ENCODE measurements around the gene KIRREL3. TPM values are rescaled to one million over a fixed set of nuclear protein-coding genes. Genes with fewer than 3 reads are reported as not detected.

Gene KIRREL3
- total and polyA plus RNA-seq, 7 experiments from 2014 or later = not detected

- Mint-ChIP-seq H3K4me3 (no peak overlapping the region), H3K36me3 (no peaks in the 10 kb centered on the region), H3K4me1 (peaks cover 0 to 5% (median 0%) of the 10 kb centered on the region in 7 donors), H3K27ac (no peak overlapping the region), H3K9me3 (no peaks in the 10 kb centered on the region), H3K27me3 (peaks cover 0 to 15% (median 3%) of the 10 kb centered on the region in 5 donors)
- H3K27ac ChIP-seq (ENCODE audit: low read depth, low read length) = no peak overlapping the region
- no peaks in the 10 kb centered on the region for H3K9me3 ChIP-seq (ENCODE audit: control insufficient read depth in 2 of 3, low read length in 3 of 3)
- no peak for DNase-seq
- intact Hi-C loops (cut with micrococcal nuclease) = no loop called here
- ChIA-PET CTCF (interaction anchor here (1.1 kb wide), 1 partner anchor 42 kb away, joined by 5 read pairs; no protein-coding TSS in a partner anchor), POLR2A (no interaction called here)
- no peak overlapping the region for H3K4me3 ChIP-seq (ENCODE audit: low read length)
- no peaks in the 10 kb centered on the region for H3K36me3 ChIP-seq (ENCODE audit: control insufficient read depth in 2 of 3, insufficient read depth in 3 of 3, low read length in 3 of 3)
- H3K4me1 ChIP-seq (ENCODE audit: control insufficient read depth in 2 of 2, insufficient read depth in 2 of 2, low read length in 2 of 2) = peaks cover 6% of the 10 kb centered on the region in 2 donors
- ATAC-seq = no peak
- no peaks in the 10 kb centered on the region for H3K27me3 ChIP-seq (ENCODE audit: control insufficient read depth in 2 of 2, insufficient read depth in 2 of 2, low read length in 2 of 2)
Observed at GRCh38 chr11:126438691-126439090, 561.9 kb downstream of the KIRREL3 start.

GRCh38 chr11:126438272-126438671 is 562.3 kb downstream of the KIRREL3 start:
- Histone ChIP-seq H3K9me3 (ENCODE audit: control insufficient read depth in 2 of 3, low read length in 3 of 3) (no peaks in the 10 kb centered on the region), H3K4me3 (ENCODE audit: low read length) (no peak overlapping the region), H3K27me3 (ENCODE audit: control insufficient read depth in 2 of 2, insufficient read depth in 2 of 2, low read length in 2 of 2) (no peaks in the 10 kb centered on the region), H3K36me3 (ENCODE audit: control insufficient read depth in 2 of 3, insufficient read depth in 3 of 3, low read length in 3 of 3) (no peaks in the 10 kb centered on the region), H3K4me1 (ENCODE audit: control insufficient read depth in 2 of 2, insufficient read depth in 2 of 2, low read length in 2 of 2) (peaks cover 6% of the 10 kb centered on the region in 2 donors), H3K27ac (ENCODE audit: low read depth, low read length) (no peak overlapping the region)
- intact Hi-C loops (cut with micrococcal nuclease) = no loop called here
- Mint-ChIP-seq H3K27me3 (peaks cover 0 to 11% (median 3%) of the 10 kb centered on the region in 5 donors), H3K4me3 (no peak overlapping the region), H3K4me1 (peaks cover 0 to 5% (median 0%) of the 10 kb centered on the region in 7 donors), H3K27ac (no peak overlapping the region), H3K9me3 (no peaks in the 10 kb centered on the region), H3K36me3 (no peaks in the 10 kb centered on the region)
- ATAC-seq (no peak), DNase-seq (no peak)
- ChIA-PET CTCF (no interaction called here), POLR2A (no interaction called here)

GRCh38 chr11:126437731-126438130 is 562.8 kb downstream of the KIRREL3 start:
- Mint-ChIP-seq H3K27ac (no peak overlapping the region), H3K4me1 (peaks cover 0 to 5% (median 0%) of the 10 kb centered on the region in 7 donors), H3K36me3 (no peaks in the 10 kb centered on the region), H3K27me3 (peaks cover 0 to 7% (median 3%) of the 10 kb centered on the region in 5 donors), H3K9me3 (no peaks in the 10 kb centered on the region), H3K4me3 (no peak overlapping the region)
- ATAC-seq = no peak
- Histone ChIP-seq H3K4me3 (ENCODE audit: low read length) (no peak overlapping the region), H3K36me3 (ENCODE audit: control insufficient read depth in 2 of 3, insufficient read depth in 3 of 3, low read length in 3 of 3) (no peaks in the 10 kb centered on the region), H3K9me3 (ENCODE audit: control insufficient read depth in 2 of 3, low read length in 3 of 3) (no peaks in the 10 kb centered on the region), H3K27ac (ENCODE audit: low read depth, low read length) (no peak overlapping the region), H3K4me1 (ENCODE audit: control insufficient read depth in 2 of 2, insufficient read depth in 2 of 2, low read length in 2 of 2) (peaks cover 6% of the 10 kb centered on the region in 2 donors), H3K27me3 (ENCODE audit: control insufficient read depth in 2 of 2, insufficient read depth in 2 of 2, low read length in 2 of 2) (no peaks in the 10 kb centered on the region)
- ChIA-PET CTCF (no interaction called here), POLR2A (no interaction called here)
- intact Hi-C loops (cut with micrococcal nuclease) = no loop called here
- DNase-seq = no peak

- Mint-ChIP-seq H3K9me3 (no peaks in the 10 kb centered on the region), H3K36me3 (no peaks in the 10 kb centered on the region), H3K27ac (no peak overlapping the region), H3K4me3 (no peak overlapping the region), H3K4me1 (peaks cover 0 to 5% (median 0%) of the 10 kb centered on the region in 7 donors), H3K27me3 (peaks cover 0 to 5% (median 3%) of the 10 kb centered on the region in 5 donors)
- ATAC-seq = no peak
- no peak for DNase-seq
- Histone ChIP-seq H3K4me3 (ENCODE audit: low read length) (no peak overlapping the region), H3K36me3 (ENCODE audit: control insufficient read depth in 2 of 3, insufficient read depth in 3 of 3, low read length in 3 of 3) (no peaks in the 10 kb centered on the region), H3K9me3 (ENCODE audit: control insufficient read depth in 2 of 3, low read length in 3 of 3) (no peaks in the 10 kb centered on the region), H3K27me3 (ENCODE audit: control insufficient read depth in 2 of 2, insufficient read depth in 2 of 2, low read length in 2 of 2) (no peaks in the 10 kb centered on the region), H3K27ac (ENCODE audit: low read depth, low read length) (no peak overlapping the region), H3K4me1 (ENCODE audit: control insufficient read depth in 2 of 2, insufficient read depth in 2 of 2, low read length in 2 of 2) (peaks cover 6% of the 10 kb centered on the region in 2 donors)
- ChIA-PET CTCF (no interaction called here), POLR2A (no interaction called here)
- intact Hi-C loops (cut with micrococcal nuclease) = no loop called here
Observed at GRCh38 chr11:126436209-126436755, 564.3 kb downstream of the KIRREL3 start.

GRCh38 chr11:126434950-126435335 is 565.6 kb downstream of the KIRREL3 start:
- no peak for ATAC-seq
- Histone ChIP-seq H3K36me3 (ENCODE audit: control insufficient read depth in 2 of 3, insufficient read depth in 3 of 3, low read length in 3 of 3) (no peaks in the 10 kb centered on the region), H3K27ac (ENCODE audit: low read depth, low read length) (no peak overlapping the region), H3K4me1 (ENCODE audit: control insufficient read depth in 2 of 2, insufficient read depth in 2 of 2, low read length in 2 of 2) (no peaks in the 10 kb centered on the region), H3K27me3 (ENCODE audit: control insufficient read depth in 2 of 2, insufficient read depth in 2 of 2, low read length in 2 of 2) (no peaks in the 10 kb centered on the region), H3K4me3 (ENCODE audit: low read length) (no peak overlapping the region), H3K9me3 (ENCODE audit: control insufficient read depth in 2 of 3, low read length in 3 of 3) (no peaks in the 10 kb centered on the region)
- intact Hi-C loops (cut with micrococcal nuclease) = no loop called here
- Mint-ChIP-seq H3K27ac (no peak overlapping the region), H3K4me1 (no peaks in the 10 kb centered on the region), H3K4me3 (no peak overlapping the region), H3K9me3 (no peaks in the 10 kb centered on the region), H3K36me3 (no peaks in the 10 kb centered on the region), H3K27me3 (no peaks in the 10 kb centered on the region)
- DNase-seq = no peak
- POLR2A ChIA-PET = no interaction called here
- CTCF ChIA-PET = no interaction called here

GRCh38 chr11:126433989-126434949 is 566.3 kb downstream of the KIRREL3 start:
- H3K27me3 Mint-ChIP-seq = no peaks in the 10 kb centered on the region
- Histone ChIP-seq H3K27ac (ENCODE audit: low read depth, low read length) (no peak overlapping the region), H3K4me1 (ENCODE audit: control insufficient read depth in 2 of 2, insufficient read depth in 2 of 2, low read length in 2 of 2) (no peaks in the 10 kb centered on the region), H3K27me3 (ENCODE audit: control insufficient read depth in 2 of 2, insufficient read depth in 2 of 2, low read length in 2 of 2) (no peaks in the 10 kb centered on the region), H3K9me3 (ENCODE audit: control insufficient read depth in 2 of 3, low read length in 3 of 3) (no peaks in the 10 kb centered on the region), H3K4me3 (ENCODE audit: low read length) (no peak overlapping the region), H3K36me3 (ENCODE audit: control insufficient read depth in 2 of 3, insufficient read depth in 3 of 3, low read length in 3 of 3) (no peaks in the 10 kb centered on the region)
- no peak for DNase-seq
- no peak overlapping the region for H3K27ac Mint-ChIP-seq
- CTCF ChIA-PET = interaction anchor here (1.6 kb wide), 1 partner anchor 46 kb away, joined by 4 read pairs; no protein-coding TSS in a partner anchor
- H3K4me3 Mint-ChIP-seq = no peak overlapping the region
- ATAC-seq = no peak
- H3K9me3 Mint-ChIP-seq = no peaks in the 10 kb centered on the region
- intact Hi-C loops (cut with micrococcal nuclease) = no loop called here
- H3K36me3 Mint-ChIP-seq = no peaks in the 10 kb centered on the region
- POLR2A ChIA-PET = no interaction called here
- H3K4me1 Mint-ChIP-seq = no peaks in the 10 kb centered on the region
